Testis (tissue), 2 donors: Measurements from ENCODE around the gene AKR1C3.
"Not testable (repeated sequence)": the region's sequence is repeated elsewhere in the genome, so short reads cannot be mapped to it uniquely, and the experiment has no call there.

Experiments
- CTCF ChIP-seq, 3 experiments: fragments of 450-650 bp in 2 of 3; fragments of 200-600 bp in 1 of 3; sonication (generic) in 1 of 3; IDR thresholded peaks; one replicate each; pipeline ENCODE4 v1.5.1; 2016 to 2019; ENCODE audit warnings: antibody characterized with exemption in 3 of 3, mild to moderate bottlenecking in 2 of 3, moderate library complexity in 1 of 3
- POLR2A ChIP-seq: fragments of 450-650 bp; IDR thresholded peaks from one replicate; pipeline ENCODE4 v1.6.1; 2017; ENCODE audit warnings: antibody characterized with exemption, mild to moderate bottlenecking, moderate library complexity

GRCh38 chr10:5047055-5047454, 47.2 kb upstream of the AKR1C3 start:
- TF ChIP-seq CTCF (IDR thresholded peaks at IDR 0.05); POLR2A: not testable (repeated sequence)
